ENCODE data around the gene HSPA6. TPM values are rescaled to one million over a fixed set of nuclear protein-coding genes. Genes with fewer than 3 reads are reported as not detected.
"Not testable (repeated sequence)": the region's sequence is repeated elsewhere in the genome, so short reads cannot be mapped to it uniquely, and the experiment has no call there.

HSPA6 gene
- total and polyA plus RNA-seq, 10 donors = 3.6 to 52.2 (median 18.4) TPM

DNA sequence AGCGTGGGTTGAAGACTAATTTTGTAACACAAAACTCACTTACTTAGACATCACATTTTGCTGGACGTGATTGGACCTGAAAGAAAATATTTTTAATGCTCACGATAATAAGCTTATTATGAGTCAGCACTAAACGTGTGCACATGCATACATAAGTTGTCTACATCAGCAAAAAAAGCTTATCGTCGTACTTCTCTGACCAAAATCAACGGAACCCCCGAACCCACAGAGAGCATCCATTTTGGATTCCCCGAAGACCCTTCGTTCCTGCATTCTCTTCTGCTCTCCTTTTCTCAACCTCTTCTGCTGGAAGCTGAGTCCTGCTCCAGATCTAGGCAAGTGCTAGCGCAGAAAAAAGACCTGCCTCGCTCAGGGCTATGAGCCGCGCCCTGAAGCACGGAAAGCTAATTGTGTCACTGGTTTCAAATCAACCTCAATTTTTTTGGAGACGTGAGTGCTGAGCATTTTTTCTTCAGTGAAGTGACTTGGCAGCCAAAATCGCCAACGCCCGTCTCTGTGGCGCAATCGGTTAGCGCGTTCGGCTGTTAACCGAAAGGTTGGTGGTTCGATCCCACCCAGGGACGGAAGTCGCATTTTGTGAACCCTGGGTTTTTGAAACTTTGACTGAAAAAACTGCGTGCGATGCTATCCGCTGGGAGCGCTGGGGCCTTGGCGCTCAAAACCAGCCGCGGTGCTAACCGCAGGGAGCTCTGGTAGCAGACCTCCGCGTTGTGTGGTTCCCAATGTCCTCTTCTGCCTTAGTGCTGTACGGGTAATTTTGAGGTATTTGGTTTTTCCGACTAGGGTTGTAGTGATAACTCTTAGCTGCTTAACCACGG is 15.6 kb downstream of the HSPA6 start:
- peak overlapping the region; percentile 30 to 90 (median 82) for H3K27ac ChIP-seq
- intact Hi-C loops (cut with DNase I; ENCODE audit: low total_unique reads); H3K9me3 ChIP-seq; H3K27me3 ChIP-seq (replicated peaks in 1 of 7); H3K36me3 ChIP-seq: not testable (repeated sequence)
- peaks cover 0 to 53% (median 40%) of the 10 kb centered on the region in 6 donors for H3K4me1 ChIP-seq
- WGBS, 5 donors = 1 to 3% (median 2%) methylated on average over 35 to 41 of the region's 41 CpGs
- DNase-seq = peak; percentile 92
- TF ChIP-seq POLR2AphosphoS5 (IDR thresholded peaks at IDR 0.05) = peak; percentile 59 to 71 (median 63)
- TF ChIP-seq, protein P1, sequence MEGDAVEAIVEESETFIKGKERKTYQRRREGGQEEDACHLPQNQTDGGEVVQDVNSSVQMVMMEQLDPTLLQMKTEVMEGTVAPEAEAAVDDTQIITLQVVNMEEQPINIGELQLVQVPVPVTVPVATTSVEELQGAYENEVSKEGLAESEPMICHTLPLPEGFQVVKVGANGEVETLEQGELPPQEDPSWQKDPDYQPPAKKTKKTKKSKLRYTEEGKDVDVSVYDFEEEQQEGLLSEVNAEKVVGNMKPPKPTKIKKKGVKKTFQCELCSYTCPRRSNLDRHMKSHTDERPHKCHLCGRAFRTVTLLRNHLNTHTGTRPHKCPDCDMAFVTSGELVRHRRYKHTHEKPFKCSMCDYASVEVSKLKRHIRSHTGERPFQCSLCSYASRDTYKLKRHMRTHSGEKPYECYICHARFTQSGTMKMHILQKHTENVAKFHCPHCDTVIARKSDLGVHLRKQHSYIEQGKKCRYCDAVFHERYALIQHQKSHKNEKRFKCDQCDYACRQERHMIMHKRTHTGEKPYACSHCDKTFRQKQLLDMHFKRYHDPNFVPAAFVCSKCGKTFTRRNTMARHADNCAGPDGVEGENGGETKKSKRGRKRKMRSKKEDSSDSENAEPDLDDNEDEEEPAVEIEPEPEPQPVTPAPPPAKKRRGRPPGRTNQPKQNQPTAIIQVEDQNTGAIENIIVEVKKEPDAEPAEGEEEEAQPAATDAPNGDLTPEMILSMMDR (IDR thresholded peaks at IDR 0.05 in 8 of 11, conservative IDR thresholded peaks at IDR 0.05 in 3 of 11) = peak in 1 of 11 experiments; percentile 8
- peak overlapping the region; percentile 19 to 73 (median 38) for H3K4me3 ChIP-seq

DNA sequence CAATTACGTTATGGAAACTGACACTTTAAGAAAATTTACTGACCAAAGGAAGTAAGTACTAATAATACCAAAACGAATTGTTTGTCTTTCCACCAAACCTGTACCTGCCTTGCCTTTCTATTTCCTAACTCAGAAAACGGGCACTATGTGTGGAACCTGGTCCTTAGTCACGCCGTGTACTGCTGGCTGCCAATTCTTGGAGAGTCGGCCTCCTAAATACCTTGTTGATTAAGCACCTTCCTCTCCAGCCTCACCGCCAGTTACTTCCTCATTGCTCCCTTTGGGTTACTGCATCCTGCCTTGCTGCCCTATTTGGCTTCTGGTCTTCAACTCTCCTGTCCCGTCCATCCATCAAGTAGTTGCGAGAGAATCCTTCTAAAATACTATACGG is 16.2 kb downstream of the HSPA6 start:
- H3K27ac ChIP-seq = peak overlapping the region; percentile 30 to 90 (median 82)

DNA sequence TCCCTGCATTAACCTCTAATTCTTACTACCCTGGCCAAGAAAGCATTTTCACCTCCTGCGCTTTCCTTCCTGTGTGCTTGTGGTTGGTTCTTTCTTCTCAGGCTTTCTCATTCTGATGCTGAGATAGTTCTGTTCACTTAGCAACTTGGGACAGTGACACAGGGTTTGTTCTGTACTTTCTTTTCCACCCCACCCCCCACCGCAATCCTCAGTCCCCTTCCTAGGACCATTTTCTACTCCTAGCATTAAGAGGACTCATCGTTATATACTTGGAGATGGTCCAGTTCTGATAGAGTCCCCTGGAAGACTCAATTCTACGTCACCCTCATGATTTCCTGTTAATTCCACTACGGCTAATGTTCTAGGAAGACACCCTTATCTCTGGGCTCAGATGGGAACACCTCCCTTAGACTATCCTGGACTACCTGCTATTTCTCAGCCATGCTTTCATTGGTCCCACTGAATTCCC is 17.8 kb downstream of the HSPA6 start:
- Histone ChIP-seq H3K27ac (peak overlapping the region; percentile 1 to 90 (median 50)), H3K4me1 (peaks cover 0 to 61% (median 41%) of the 10 kb centered on the region in 6 donors), H3K4me3 (peak overlapping the region in 1 of 8 donors; percentile 34)
- 41 to 50% (median 47%) methylated on average over 5 of the region's 5 CpGs for WGBS, 5 donors
- DNase-seq; intact Hi-C loops (cut with DNase I; ENCODE audit: low total_unique reads); H3K9me3 ChIP-seq; H3K27me3 ChIP-seq (replicated peaks in 1 of 7); H3K36me3 ChIP-seq: not testable (repeated sequence)

More for the DNA sequence above, 16.2 kb downstream of the HSPA6 start:
- intact Hi-C loops (cut with DNase I; ENCODE audit: low total_unique reads); H3K27me3 ChIP-seq (replicated peaks in 1 of 7); H3K9me3 ChIP-seq; H3K36me3 ChIP-seq: not testable (repeated sequence)
- WGBS, 5 donors = 15 to 25% (median 20%) methylated on average over 10 of the region's 10 CpGs
- DNase-seq = peak; percentile 77
- Histone ChIP-seq H3K4me1 (peaks cover 0 to 57% (median 41%) of the 10 kb centered on the region in 6 donors), H3K4me3 (peak overlapping the region in 5 of 8 donors; percentile 28 to 73 (median 41))

DNA sequence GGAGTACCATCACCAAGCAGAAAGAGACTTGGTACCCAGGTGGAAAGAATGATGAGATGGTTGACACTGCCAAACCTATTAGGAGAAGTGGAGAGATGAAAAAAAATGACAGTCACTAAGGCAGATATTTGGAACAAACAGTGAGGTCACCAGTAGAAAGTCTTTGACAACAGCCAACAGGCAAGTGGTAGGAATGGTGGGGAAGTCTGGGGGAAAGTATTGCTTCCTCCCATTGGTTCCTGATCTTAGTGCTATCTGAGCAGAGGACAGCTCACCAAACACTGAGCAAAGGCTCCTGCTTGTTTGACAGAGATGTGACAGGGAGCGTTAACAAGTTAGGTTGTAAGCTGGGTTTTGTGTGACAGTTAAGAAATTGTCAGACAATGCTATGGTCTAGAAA is 18.8 kb downstream of the HSPA6 start:
- WGBS, 5 donors = 72 to 91% (median 90%) methylated on average over 1 of the region's 1 CpG
- intact Hi-C loops (cut with DNase I; ENCODE audit: low total_unique reads); DNase-seq; H3K36me3 ChIP-seq; H3K4me3 ChIP-seq; H3K27me3 ChIP-seq (replicated peaks in 1 of 7); H3K9me3 ChIP-seq: not testable (repeated sequence)
- Histone ChIP-seq H3K27ac (peak overlapping the region in 4 of 8 donors; percentile 63 to 90 (median 85)), H3K4me1 (peaks cover 0 to 61% (median 41%) of the 10 kb centered on the region in 6 donors)

DNA sequence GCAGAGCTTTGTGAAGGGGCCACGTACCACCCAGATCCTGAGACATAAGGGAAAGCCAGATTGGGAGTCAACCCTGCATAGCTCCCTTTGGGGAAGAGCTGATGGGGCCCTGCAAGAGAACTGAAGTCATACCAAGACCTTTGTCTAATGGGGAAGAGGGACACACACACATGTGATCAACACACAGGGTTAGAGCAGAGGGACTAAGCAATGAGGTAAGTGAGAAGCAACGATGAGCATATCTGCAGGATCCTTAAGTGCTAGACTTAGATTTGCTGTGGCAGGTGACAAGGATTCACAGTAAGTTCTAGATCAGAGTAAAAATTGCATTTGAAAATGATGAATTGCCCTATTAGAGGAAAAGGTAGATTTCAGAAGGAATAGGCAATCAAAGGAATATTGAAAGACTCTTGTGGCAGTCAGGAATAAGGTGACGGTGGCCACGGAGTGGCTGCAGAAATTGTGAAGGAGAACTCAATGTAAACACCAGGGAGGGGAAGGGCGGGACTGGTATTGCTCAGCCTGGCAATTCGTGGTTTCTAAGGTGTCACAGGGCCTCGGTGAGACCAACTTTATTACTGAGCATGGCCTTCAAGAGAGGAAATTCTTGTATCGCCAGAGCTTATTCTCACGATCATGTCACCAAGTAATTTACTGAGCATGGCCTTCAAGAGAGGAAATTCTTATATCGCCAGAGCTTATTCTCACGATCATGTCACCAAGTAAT is 20.8 kb downstream of the HSPA6 start:
- DNase-seq; H3K27me3 ChIP-seq (replicated peaks in 1 of 7); H3K9me3 ChIP-seq; H3K36me3 ChIP-seq; intact Hi-C loops (cut with DNase I; ENCODE audit: low total_unique reads): not testable (repeated sequence)
- peak overlapping the region in 7 of 8 donors; percentile 54 to 90 (median 66) for H3K27ac ChIP-seq
- peak overlapping the region in 2 of 8 donors; percentile 35 to 59 for H3K4me3 ChIP-seq
- WGBS, 5 donors = 41 to 51% (median 47%) methylated on average over 10 to 11 of the region's 11 CpGs
- H3K4me1 ChIP-seq = peaks cover 0 to 50% (median 31%) of the 10 kb centered on the region in 6 donors

DNA sequence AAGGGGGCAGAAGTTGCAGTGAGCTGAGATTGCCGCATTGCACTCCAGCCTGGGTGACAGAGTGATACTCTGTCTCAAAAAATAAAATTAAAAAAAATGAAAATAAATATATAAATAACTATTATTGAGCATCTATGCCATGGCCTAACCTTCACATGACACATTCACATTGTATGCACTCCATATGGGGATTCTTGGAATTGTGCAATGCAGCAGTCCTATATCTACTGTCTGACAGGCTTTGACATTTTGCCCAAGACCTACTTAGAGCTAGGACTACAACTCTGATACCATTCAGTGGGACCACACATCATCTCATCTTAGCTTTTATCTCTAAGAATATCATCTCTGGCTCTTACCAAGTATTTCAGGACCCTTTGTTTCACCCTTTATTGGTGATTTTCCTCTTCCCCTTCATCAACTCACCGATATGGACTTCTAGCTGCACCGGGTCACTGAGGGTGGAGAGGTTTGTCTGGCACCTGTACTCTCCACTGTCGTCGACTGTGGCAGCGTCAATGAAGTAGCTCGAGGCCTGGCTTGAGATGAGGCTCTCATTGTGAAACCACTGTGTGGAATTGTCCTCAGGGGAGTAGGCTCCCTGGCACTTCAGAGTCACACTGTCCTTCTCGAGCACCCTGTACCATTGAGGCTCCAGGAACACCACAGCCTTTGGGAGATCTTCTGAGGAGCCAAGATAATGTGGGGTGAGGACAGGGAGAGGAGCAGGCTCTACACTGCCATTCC is 23.8 kb downstream of the HSPA6 start:
- Histone ChIP-seq H3K4me3 (peak overlapping the region in 4 of 8 donors; percentile 24 to 59 (median 32)), H3K27ac (peak overlapping the region in 4 of 8 donors; percentile 66 to 90 (median 74)), H3K4me1 (peaks cover 0 to 22% (median 5%) of the 10 kb centered on the region in 6 donors)
- H3K9me3 ChIP-seq; intact Hi-C loops (cut with DNase I; ENCODE audit: low total_unique reads); H3K36me3 ChIP-seq; H3K27me3 ChIP-seq (replicated peaks in 1 of 7); DNase-seq: not testable (repeated sequence)
- WGBS, 5 donors = 81 to 97% (median 86%) methylated on average over 1 to 8 of the region's 8 CpGs

DNA sequence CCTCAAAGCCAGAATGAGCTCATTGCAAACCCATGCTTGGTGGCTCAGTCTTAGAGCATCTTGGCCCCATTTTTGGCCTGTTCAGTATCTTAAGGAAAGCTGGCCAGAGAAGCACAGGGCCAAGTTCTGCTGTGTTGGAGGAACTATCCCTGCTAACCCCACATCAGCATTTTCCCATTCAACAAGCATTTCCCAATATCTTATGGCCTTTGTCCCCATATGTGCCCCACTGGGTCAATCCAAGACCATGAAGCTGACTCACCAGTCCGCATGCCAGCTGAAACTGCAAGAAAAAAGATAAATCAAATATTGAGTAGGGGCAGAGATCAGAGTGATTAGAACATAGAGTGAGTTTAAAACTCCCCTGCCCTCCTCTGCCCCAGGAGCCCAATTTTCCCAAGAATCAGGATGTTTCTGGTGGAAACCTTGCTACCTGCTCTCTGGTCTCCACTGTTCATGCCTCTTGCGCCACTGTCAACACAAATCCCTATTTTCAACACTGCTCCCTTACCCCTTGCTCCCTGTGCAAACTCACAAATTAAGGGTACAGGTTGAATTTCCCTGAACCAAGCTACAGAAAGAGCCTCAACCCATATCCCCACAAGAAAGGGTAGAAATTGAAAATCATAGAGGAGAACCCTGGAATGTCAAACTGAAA is 24.5 kb downstream of the HSPA6 start:
- H3K36me3 ChIP-seq; DNase-seq; intact Hi-C loops (cut with DNase I; ENCODE audit: low total_unique reads); H3K27me3 ChIP-seq (replicated peaks in 1 of 7); H3K9me3 ChIP-seq: not testable (repeated sequence)
- H3K4me1 ChIP-seq = peaks cover 0 to 15% (median 3%) of the 10 kb centered on the region in 6 donors
- WGBS, 5 donors = 76 to 90% (median 84%) methylated on average over 1 of the region's 2 CpGs
- peak overlapping the region in 5 of 8 donors; percentile 46 to 90 (median 75) for H3K27ac ChIP-seq
- peak overlapping the region in 3 of 8 donors; percentile 15 to 59 (median 17) for H3K4me3 ChIP-seq

Data from spleen (tissue), 11 donors.